ENCODE measurements around the gene CHEK2. TPM values are rescaled to one million over a fixed set of nuclear protein-coding genes. Genes with fewer than 3 reads are reported as not detected.

The CHEK2 gene
- total RNA-seq, 2 donors from 2014 or later = 67.5 to 72.3 TPM

DNA sequence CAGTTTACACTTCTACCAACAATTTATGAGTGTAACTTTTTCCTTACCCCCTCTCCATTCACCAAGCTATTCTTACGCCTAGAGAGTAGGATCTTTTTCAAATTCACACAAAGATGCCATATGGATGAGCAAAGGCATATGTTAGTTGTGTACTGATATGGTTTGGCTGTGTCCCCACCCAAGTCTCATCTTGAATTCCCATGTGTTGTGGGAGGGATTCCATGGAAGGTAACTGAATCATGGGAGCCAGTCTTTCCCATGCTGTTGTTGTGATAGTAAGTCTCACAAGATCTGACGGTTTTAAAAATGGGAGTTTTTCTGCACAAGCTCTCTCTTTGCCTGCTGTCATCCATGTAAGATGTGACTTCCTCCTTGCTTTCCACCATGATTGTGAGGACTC, 102.3 kb downstream of the CHEK2 start:
- no peak overlapping the region for H3K27ac Mint-ChIP-seq

More for the DNA sequence above, 102.3 kb downstream of the CHEK2 start:
- WGBS, 2 experiments (ENCODE audit: insufficient coverage in 1 of 2, insufficient read length in 1 of 2) = 75 to 89% methylated on average over 1 to 2 of the region's 2 CpGs
- H3K27me3 ChIP-seq (ENCODE audit: control insufficient read depth, insufficient read depth, low read length, poor library complexity, severe bottlenecking) = no peaks in the 10 kb centered on the region
- no peak overlapping the region for H3K4me3 ChIP-seq (ENCODE audit: low read length)
- no peaks in the 10 kb centered on the region for H3K9me3 Mint-ChIP-seq
- H3K27me3 Mint-ChIP-seq (ENCODE audit: insufficient read depth) = no peaks in the 10 kb centered on the region
- H3K36me3 ChIP-seq (ENCODE audit: control insufficient read depth, insufficient read depth, low read length) = no peaks in the 10 kb centered on the region
- no peaks in the 10 kb centered on the region for H3K9me3 ChIP-seq (ENCODE audit: control insufficient read depth, low read length)
- peaks cover 5% of the 10 kb centered on the region for H3K4me1 Mint-ChIP-seq
- no peaks in the 10 kb centered on the region for H3K4me1 ChIP-seq (ENCODE audit: control insufficient read depth, insufficient read depth, low read length)
- no peak overlapping the region for H3K27ac ChIP-seq (ENCODE audit: low read depth, low read length)
- no peak for DNase-seq
- no peaks in the 10 kb centered on the region for H3K36me3 Mint-ChIP-seq (ENCODE audit: low read depth)
- TF ChIP-seq, protein P1, sequence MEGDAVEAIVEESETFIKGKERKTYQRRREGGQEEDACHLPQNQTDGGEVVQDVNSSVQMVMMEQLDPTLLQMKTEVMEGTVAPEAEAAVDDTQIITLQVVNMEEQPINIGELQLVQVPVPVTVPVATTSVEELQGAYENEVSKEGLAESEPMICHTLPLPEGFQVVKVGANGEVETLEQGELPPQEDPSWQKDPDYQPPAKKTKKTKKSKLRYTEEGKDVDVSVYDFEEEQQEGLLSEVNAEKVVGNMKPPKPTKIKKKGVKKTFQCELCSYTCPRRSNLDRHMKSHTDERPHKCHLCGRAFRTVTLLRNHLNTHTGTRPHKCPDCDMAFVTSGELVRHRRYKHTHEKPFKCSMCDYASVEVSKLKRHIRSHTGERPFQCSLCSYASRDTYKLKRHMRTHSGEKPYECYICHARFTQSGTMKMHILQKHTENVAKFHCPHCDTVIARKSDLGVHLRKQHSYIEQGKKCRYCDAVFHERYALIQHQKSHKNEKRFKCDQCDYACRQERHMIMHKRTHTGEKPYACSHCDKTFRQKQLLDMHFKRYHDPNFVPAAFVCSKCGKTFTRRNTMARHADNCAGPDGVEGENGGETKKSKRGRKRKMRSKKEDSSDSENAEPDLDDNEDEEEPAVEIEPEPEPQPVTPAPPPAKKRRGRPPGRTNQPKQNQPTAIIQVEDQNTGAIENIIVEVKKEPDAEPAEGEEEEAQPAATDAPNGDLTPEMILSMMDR (conservative IDR thresholded peaks at IDR 0.05) = no peak
- no peak overlapping the region for H3K9ac ChIP-seq (ENCODE audit: extremely low read depth, low read length, poor library complexity, severe bottlenecking)
- H3K4me3 Mint-ChIP-seq = no peak overlapping the region

Other genes starting within 250 kb of the CHEK2 start
- 10 to 100 TPM; 28.6 to 34.0 TPM for gene TTC28, start 62.0 kb downstream of the CHEK2 start, total RNA-seq
- 10 to 100 TPM; 17.7 to 22.4 TPM for gene HSCB, start 219 bp upstream of the CHEK2 start, total RNA-seq
- gene CCDC117, start 30.9 kb upstream of the CHEK2 start, total RNA-seq = 10 to 100 TPM; 40.9 TPM
- gene XBP1, start 58.7 kb upstream of the CHEK2 start, total RNA-seq = 100 to 1,000 TPM; 103 to 111 TPM
- gene ZNRF3, start 141.8 kb upstream of the CHEK2 start, total RNA-seq = 10 to 100 TPM; 15.8 to 19.8 TPM